ENCODE measurements around the gene ARFRP1.

ARFRP1 gene

DNA sequence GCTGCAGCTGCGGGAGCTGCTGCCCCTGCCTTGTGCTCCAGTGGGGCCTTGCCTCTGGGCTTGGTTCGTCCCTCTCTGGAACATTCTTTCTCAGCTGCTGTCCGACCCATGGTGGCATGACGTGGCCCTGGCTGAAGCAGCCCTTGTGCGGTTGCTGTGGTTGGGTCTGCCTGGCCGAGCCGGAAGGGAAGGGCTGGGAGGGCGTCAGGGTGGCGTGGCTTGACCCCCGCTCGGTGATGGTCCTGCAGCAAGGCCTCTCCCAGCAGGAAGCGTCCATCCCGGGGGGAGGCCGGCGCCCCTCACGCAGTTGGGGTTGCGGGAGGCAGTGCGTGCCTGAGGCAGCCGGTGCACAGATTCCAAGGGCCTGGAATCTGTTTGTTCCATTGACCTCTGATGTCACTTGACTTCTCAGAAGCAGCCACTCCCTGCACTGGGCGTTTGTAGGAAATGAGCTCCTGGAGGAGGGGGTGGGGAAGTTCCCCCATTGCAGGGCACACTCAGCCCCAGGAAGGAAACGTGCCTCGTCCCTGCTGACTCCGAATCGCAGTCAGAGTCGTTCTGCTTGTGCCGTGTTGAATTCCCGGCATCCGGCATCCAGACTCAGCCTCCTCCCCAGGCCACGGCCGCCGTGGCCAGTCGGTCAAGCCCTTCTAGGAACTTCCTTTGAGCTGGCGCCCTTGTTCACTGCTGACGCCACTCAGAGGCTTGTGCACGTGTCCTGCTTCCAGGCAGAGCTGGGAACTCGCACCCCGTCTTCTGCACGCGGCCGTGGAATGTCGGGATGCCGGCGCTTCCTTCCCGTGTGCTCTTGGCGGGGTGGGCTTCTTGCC, 21.1 kb downstream of the ARFRP1 start:
- Histone ChIP-seq H3K27ac (peak overlapping the region; percentile 51; the same call in 1 of the 2 replicates), H3K4me2 (peak overlapping the region; percentile 66), H3K4me3 (no peak overlapping the region), H3K36me3 (peaks cover 18% of the 10 kb centered on the region), H3K9ac (peak overlapping the region; percentile 20; the same call in 1 of the 2 replicates), H3K4me1 (peaks cover 32% of the 10 kb centered on the region), H3K27me3 (no peaks in the 10 kb centered on the region), H3K9me3 (no peaks in the 10 kb centered on the region), H4K20me1 (peaks cover 11% of the 10 kb centered on the region; the same call in 1 of the 2 replicates)
- no peak for TF ChIP-seq Cebpa-rat (IDR thresholded peaks at IDR 0.05)

DNA sequence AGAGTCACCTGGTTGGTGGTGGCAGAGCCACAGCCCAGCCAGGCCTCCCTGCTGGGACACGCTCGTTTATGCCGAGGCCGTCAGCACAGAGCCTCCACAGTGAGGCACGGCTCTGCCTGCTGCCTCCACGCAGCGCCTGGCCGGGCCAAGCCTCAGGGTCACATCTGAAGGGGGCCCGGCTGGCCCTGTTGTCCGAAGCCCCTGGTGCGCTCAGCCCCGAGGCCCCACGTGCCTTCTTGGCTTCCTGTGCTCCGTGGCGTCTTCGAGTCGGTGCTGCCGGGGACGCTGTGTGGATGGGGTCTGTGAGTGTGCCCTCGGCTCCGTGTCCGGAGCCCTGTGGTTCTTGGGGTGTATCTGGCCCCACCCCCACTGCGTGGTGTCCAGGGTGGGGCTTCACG, 21.7 kb downstream of the ARFRP1 start:
- Histone ChIP-seq H4K20me1 (peaks cover 5% of the 10 kb centered on the region; the same call in 1 of the 2 replicates), H3K9me3 (no peaks in the 10 kb centered on the region), H3K4me1 (peaks cover 26% of the 10 kb centered on the region), H3K9ac (no peak overlapping the region), H3K36me3 (peaks cover 24% of the 10 kb centered on the region), H3K27ac (peak overlapping the region; percentile 51; the same call in 1 of the 2 replicates), H3K4me3 (no peak overlapping the region), H3K27me3 (no peaks in the 10 kb centered on the region), H3K4me2 (no peak overlapping the region)
- TF ChIP-seq Cebpa-rat (IDR thresholded peaks at IDR 0.05): no peak

- no peak overlapping the region for H3K4me2 ChIP-seq
- no peak overlapping the region for H3K9ac ChIP-seq
- no peak for TF ChIP-seq Cebpa-rat (IDR thresholded peaks at IDR 0.05)
- peaks cover 31% of the 10 kb centered on the region for H3K36me3 ChIP-seq
- no peaks in the 10 kb centered on the region for H3K27me3 ChIP-seq
- no peak overlapping the region for H3K27ac ChIP-seq
- H3K4me3 ChIP-seq: no peak overlapping the region
- no peaks in the 10 kb centered on the region for H3K9me3 ChIP-seq
- peaks cover 20% of the 10 kb centered on the region for H3K4me1 ChIP-seq
- H4K20me1 ChIP-seq: no peaks in the 10 kb centered on the region
Measured at GRCh38 chr20:63685269-63686026, 22.3 kb downstream of the ARFRP1 start.

GRCh38 chr20:63682384-63683139, 25.2 kb downstream of the ARFRP1 start:
- Histone ChIP-seq H3K27ac (no peak overlapping the region), H3K9ac (no peak overlapping the region), H3K4me1 (peaks cover 17% of the 10 kb centered on the region), H3K4me2 (no peak overlapping the region), H3K27me3 (no peaks in the 10 kb centered on the region), H3K4me3 (no peak overlapping the region), H3K36me3 (peaks cover 60% of the 10 kb centered on the region), H3K9me3 (no peaks in the 10 kb centered on the region), H4K20me1 (no peaks in the 10 kb centered on the region; the same call in 1 of the 2 replicates)
- TF ChIP-seq Cebpa-rat (IDR thresholded peaks at IDR 0.05): no peak

GRCh38 chr20:63681609-63682142, 26.1 kb downstream of the ARFRP1 start:
- Histone ChIP-seq H3K4me2 (no peak overlapping the region), H3K36me3 (peaks cover 69% of the 10 kb centered on the region), H4K20me1 (no peaks in the 10 kb centered on the region; the same call in 1 of the 2 replicates), H3K4me1 (peaks cover 8% of the 10 kb centered on the region), H3K9ac (no peak overlapping the region), H3K27ac (0 out of 2 replicates have a peak overlapping the region, but pooled peaks have one; percentile 6), H3K4me3 (no peak overlapping the region), H3K27me3 (no peaks in the 10 kb centered on the region), H3K9me3 (no peaks in the 10 kb centered on the region)
- TF ChIP-seq Cebpa-rat (IDR thresholded peaks at IDR 0.05): no peak

- TF ChIP-seq Cebpa-rat (IDR thresholded peaks at IDR 0.05): no peak
- Histone ChIP-seq H3K27ac (0 out of 2 replicates have a peak overlapping the region, but pooled peaks have one; percentile 6), H3K4me1 (peaks cover 1% of the 10 kb centered on the region; the same call in 1 of the 2 replicates), H3K27me3 (no peaks in the 10 kb centered on the region), H3K4me3 (no peak overlapping the region), H3K36me3 (peaks cover 74% of the 10 kb centered on the region), H4K20me1 (no peaks in the 10 kb centered on the region; the same call in 1 of the 2 replicates), H3K4me2 (no peak overlapping the region), H3K9me3 (no peaks in the 10 kb centered on the region), H3K9ac (no peak overlapping the region)
Measured at GRCh38 chr20:63680857-63681608, 26.7 kb downstream of the ARFRP1 start.

DNA sequence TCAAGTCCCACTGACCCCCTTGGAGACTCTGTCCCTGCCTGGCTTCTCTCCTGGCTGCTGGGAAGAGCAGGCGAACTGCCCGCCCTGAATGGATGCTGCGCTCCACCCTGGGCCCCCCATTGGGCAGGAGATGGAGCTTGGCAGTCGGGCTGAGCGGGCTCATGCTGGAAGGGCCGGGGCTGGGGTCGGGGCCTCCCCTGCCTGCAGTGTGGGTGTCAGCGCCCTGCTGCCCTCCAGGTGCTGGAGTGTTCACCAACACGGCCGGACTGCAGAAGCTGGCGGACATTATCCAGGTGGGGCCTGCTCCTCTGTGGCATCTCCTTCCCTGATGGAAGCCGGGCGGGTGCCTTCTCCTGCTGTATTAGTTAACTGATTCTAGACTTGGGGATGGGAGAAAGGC, 27.3 kb downstream of the ARFRP1 start:
- Histone ChIP-seq H3K9me3 (no peaks in the 10 kb centered on the region), H3K36me3 (peaks cover 80% of the 10 kb centered on the region), H3K4me2 (no peak overlapping the region), H4K20me1 (no peaks in the 10 kb centered on the region; the same call in 1 of the 2 replicates), H3K27ac (no peak overlapping the region), H3K4me3 (no peak overlapping the region), H3K9ac (no peak overlapping the region), H3K27me3 (no peaks in the 10 kb centered on the region), H3K4me1 (no peaks in the 10 kb centered on the region)
- no peak for TF ChIP-seq Cebpa-rat (IDR thresholded peaks at IDR 0.05)

DNA sequence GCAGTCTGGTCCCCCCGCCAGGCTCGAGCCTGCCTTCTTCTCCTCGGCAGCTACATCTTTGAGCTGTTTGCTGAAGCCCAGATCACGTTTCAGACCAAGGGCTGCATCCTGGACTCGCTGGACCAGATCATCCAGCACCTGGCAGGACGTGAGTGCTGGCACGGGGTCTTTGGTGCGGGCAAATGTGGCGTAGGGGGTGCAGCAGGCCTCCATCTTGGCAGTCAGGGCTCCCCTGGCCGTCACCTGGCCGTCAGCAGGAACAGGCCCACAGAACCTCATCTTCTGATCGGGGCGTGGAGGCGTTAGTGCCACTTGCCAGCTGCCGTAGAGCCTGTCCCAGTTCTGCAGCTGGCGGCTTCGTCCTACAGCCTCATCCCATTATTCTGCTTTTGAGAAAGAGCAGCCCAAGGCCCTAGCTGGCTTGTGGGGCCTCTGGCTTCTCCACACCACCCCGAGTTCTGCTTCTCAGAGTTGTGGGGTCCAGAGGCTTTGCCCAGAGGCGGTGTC, 27.9 kb downstream of the ARFRP1 start:
- no peak overlapping the region for H3K4me2 ChIP-seq
- H3K9ac ChIP-seq: no peak overlapping the region
- H4K20me1 ChIP-seq: no peaks in the 10 kb centered on the region; the same call in 1 of the 2 replicates
- peaks cover 86% of the 10 kb centered on the region for H3K36me3 ChIP-seq
- no peaks in the 10 kb centered on the region for H3K4me1 ChIP-seq
- H3K27ac ChIP-seq: no peak overlapping the region
- no peak overlapping the region for H3K4me3 ChIP-seq
- no peaks in the 10 kb centered on the region for H3K27me3 ChIP-seq
- TF ChIP-seq Cebpa-rat (IDR thresholded peaks at IDR 0.05): no peak
- no peaks in the 10 kb centered on the region for H3K9me3 ChIP-seq

All from BLaER1 (cell line).